ENCODE measurements around the gene PINLYP. TPM values are rescaled to one million over a fixed set of nuclear protein-coding genes. Genes with fewer than 3 reads are reported as not detected.

Gene PINLYP
- total and polyA plus RNA-seq, 2 of the 13 experiments (the other 11 are each of a cell fraction or from before 2014, with no cell fraction given), result 0.21 to 0.24 TPM

DNA sequence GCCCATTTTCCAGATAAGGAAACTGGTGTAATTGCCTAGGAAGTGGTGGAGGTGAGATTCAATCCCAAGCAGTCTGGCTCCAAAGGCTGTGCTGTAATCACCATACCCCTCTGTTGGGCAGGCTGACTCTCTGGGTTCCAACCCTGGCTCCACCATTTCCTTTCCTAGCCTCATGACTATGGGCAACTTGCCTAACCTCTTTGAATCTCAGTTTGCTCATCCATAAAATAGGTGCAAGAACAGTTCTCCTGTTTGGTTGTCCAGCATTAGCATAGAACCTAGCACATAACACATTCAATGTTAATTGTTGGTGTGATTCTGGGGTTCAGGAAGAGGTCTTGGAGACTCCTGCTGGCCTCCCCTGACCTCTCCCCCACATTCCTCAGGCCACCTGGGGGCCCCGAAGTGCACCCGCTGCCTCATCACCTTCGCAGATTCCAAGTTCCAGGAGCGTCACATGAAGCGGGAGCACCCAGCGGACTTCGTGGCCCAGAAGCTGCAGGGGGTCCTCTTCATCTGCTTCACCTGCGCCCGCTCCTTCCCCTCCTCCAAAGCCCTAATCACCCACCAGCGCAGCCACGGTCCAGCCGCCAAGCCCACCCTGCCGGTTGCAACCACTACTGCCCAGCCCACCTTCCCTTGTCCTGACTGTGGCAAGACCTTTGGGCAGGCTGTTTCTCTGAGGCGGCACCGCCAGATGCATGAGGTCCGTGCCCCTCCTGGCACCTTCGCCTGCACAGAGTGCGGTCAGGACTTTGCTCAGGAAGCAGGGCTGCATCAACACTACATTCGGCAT lies 23.0 kb downstream of the PINLYP start:
- Histone ChIP-seq H3K9me3 (ENCODE audit: low read length) (no peaks in the 10 kb centered on the region), H2AFZ (ENCODE audit: low read length) (no peak overlapping the region), H3K4me3 (replicated peaks in 1 of 3; ENCODE audit: insufficient read depth in 1 of 3, low read depth in 2 of 3, low read length in 3 of 3) (no peak overlapping the region), H3K4me1 (ENCODE audit: insufficient read depth, low read length) (peaks cover 19% of the 10 kb centered on the region), H3K4me2 (ENCODE audit: low read depth, low read length) (no peak overlapping the region), H3K27me3 (ENCODE audit: control insufficient read depth in 1 of 2, insufficient read depth in 2 of 2, low read length in 2 of 2) (no peaks in the 10 kb centered on the region; a peak in 1 of 5 replicates), H4K20me1 (ENCODE audit: insufficient read depth, low read length) (peaks cover 2% of the 10 kb centered on the region; the same call in 1 of the 2 replicates), H3K79me2 (ENCODE audit: insufficient read depth, low read length) (peaks cover 27% of the 10 kb centered on the region), H3K27ac (ENCODE audit: extremely low read length, insufficient read depth, low read length) (no peak overlapping the region), H3K36me3 (replicated peaks in 1 of 2; ENCODE audit: control insufficient read depth in 1 of 2, insufficient read depth in 2 of 2, low read length in 2 of 2) (peaks cover 5 to 28% of the 10 kb centered on the region in 2 experiments; a peak in 4 of 5 replicates), H3K9ac (ENCODE audit: insufficient read depth, low read depth, low read length) (no peak overlapping the region)
- TF ChIP-seq ZNF629 (CRISPR knock-in tag; conservative IDR thresholded peaks at IDR 0.05), result peak; percentile 81
- TF ChIP-seq RFXANK (CRISPR knock-in tag; IDR thresholded peaks at IDR 0.05), result no peak
- peak; percentile 38 for TF ChIP-seq AGO2 (optimal IDR thresholded peaks at IDR 0.05; ENCODE audit: low read depth, low read length)
- no peak for TF ChIP-seq KDM1A (CRISPR knock-in tag; IDR thresholded peaks at IDR 0.05)
- 97% methylated on average over 11 of the region's 19 CpGs for WGBS (ENCODE audit: low lambda C conversion rate)
- DNase-seq (ENCODE audit: low spot score), result no peak
- POLR2A ChIA-PET, result interaction anchor here (0.5 kb wide), 1 partner anchor 10 kb away, joined by 3 read pairs; no protein-coding TSS in a partner anchor
- intact Hi-C loops (cut with micrococcal nuclease; ENCODE audit: unreplicated experiment) (loop anchor here (10.0 kb wide), 1 partner anchor 74 kb away; the partner anchor contains the start of gene ETHE1), in situ Hi-C loops (cut with HindIII; ENCODE audit: extremely low pct_ligation_motif_present, low pct_unique_long_range_greater_than_20kb) (loop anchor here (5.0 kb wide), 1 partner anchor 54 kb away; no protein-coding TSS in a partner anchor)
- ATAC-seq, result no peak
- BruUV-seq (replicated peaks), result no TSS peak
- FAIRE-seq, result no peak
- CTCF ChIA-PET (ENCODE audit: low intra/inter-chr PET ratio, low total read pairs), result no interaction called here

DNA sequence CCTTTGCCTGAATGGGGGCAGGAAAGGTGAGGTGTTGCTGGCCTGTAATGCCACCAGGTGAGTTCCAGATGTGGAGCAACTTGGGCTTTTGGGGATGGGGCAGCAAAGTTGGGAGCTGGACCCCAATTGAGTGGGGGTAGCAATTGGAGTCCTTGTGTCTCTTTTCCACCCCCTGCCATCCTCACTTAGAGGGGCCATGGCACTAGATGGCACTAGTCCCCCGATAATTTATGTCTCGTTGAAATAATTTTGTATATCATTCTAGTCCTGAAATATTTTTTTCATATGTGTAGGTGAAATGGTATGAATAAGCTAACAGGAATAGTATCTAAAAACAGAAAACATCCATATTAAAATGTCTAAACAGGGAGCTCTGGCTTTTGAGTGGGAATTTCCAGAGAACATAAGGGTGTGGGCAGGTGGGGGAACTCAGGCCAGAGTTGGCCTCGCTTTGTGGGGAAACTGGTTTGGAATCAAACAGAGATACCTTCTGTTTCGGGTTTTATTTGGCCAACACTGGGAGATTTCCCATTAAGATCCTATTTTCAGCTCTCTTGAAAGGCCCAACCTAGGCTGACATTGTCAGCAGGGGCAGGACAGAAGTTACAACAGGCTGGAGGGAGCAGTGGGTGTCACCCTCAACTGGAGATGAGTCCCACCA lies 24.2 kb downstream of the PINLYP start:
- in situ Hi-C loops (cut with HindIII; ENCODE audit: extremely low pct_ligation_motif_present, low pct_unique_long_range_greater_than_20kb), result loop anchor here (5.0 kb wide), 1 partner anchor 53 kb away; no protein-coding TSS in a partner anchor
- ChIA-PET CTCF (ENCODE audit: low intra/inter-chr PET ratio, low total read pairs) (no interaction called here), POLR2A (no interaction called here)
- H3K27me3 ChIP-seq (ENCODE audit: control insufficient read depth in 1 of 2, insufficient read depth in 2 of 2, low read length in 2 of 2), result no peaks in the 10 kb centered on the region; a peak in 1 of 5 replicates
- DNase-seq (ENCODE audit: low spot score), result no peak
- TSS peak; percentile 27 for BruUV-seq (replicated peaks)
- H3K4me2 ChIP-seq (ENCODE audit: low read depth, low read length), result no peak overlapping the region
- peaks cover 5 to 28% of the 10 kb centered on the region in 2 experiments; a peak in 3 of 5 replicates for H3K36me3 ChIP-seq (replicated peaks in 1 of 2; ENCODE audit: control insufficient read depth in 1 of 2, insufficient read depth in 2 of 2, low read length in 2 of 2)
- intact Hi-C loops (cut with micrococcal nuclease; ENCODE audit: unreplicated experiment), result loop anchor here (10.0 kb wide), 1 partner anchor 75 kb away; the partner anchor contains the start of gene ETHE1
- H3K9me3 ChIP-seq (ENCODE audit: low read length), result no peaks in the 10 kb centered on the region
- H3K9ac ChIP-seq (ENCODE audit: insufficient read depth, low read depth, low read length), result no peak overlapping the region
- no peak for ATAC-seq
- H4K20me1 ChIP-seq (ENCODE audit: insufficient read depth, low read length), result no peaks in the 10 kb centered on the region
- TF ChIP-seq ZNF772 (CRISPR knock-in tag; IDR thresholded peaks at IDR 0.05) (no peak), ARID4A (CRISPR knock-in tag; IDR thresholded peaks at IDR 0.05; ENCODE audit: borderline replicate concordance) (no peak), FOXM1 (CRISPR knock-in tag; IDR thresholded peaks at IDR 0.05) (no peak), ZNF101 (CRISPR knock-in tag; IDR thresholded peaks at IDR 0.05; ENCODE audit: borderline replicate concordance, low read depth) (no peak)
- no peak overlapping the region for H2AFZ ChIP-seq (ENCODE audit: low read length)
- peaks cover 22% of the 10 kb centered on the region for H3K79me2 ChIP-seq (ENCODE audit: insufficient read depth, low read length)
- WGBS (ENCODE audit: low lambda C conversion rate), result 94% methylated on average over 4 of the region's 4 CpGs
- no peak overlapping the region for H3K4me3 ChIP-seq (replicated peaks in 1 of 3; ENCODE audit: insufficient read depth in 1 of 3, low read depth in 2 of 3, low read length in 3 of 3)
- H3K4me1 ChIP-seq (ENCODE audit: insufficient read depth, low read length), result peaks cover 11% of the 10 kb centered on the region
- FAIRE-seq, result no peak
- H3K27ac ChIP-seq (ENCODE audit: extremely low read length, insufficient read depth, low read length), result no peak overlapping the region

Data from HepG2 (cell line).